ENCODE data around the gene AAMDC. TPM values are rescaled to one million over a fixed set of nuclear protein-coding genes. Genes with fewer than 3 reads are reported as not detected.
"Not testable (repeated sequence)": the region's sequence is repeated elsewhere in the genome, so short reads cannot be mapped to it uniquely, and the experiment has no call there.

Gene AAMDC
- total RNA-seq, 1 donor from 2014 or later, result 28.2 TPM

GRCh38 chr11:77815459-77815858 is 5.5 kb upstream of the AAMDC start:
- H3K27me3 ChIP-seq (ENCODE audit: control insufficient read depth in 3 of 3, insufficient read depth in 3 of 3, low read length in 3 of 3), result no peaks in the 10 kb centered on the region
- H3K4me1 ChIP-seq (ENCODE audit: control insufficient read depth in 3 of 3, insufficient read depth in 3 of 3, low read length in 3 of 3), result peaks cover 10 to 23% (median 16%) of the 10 kb centered on the region in 3 donors
- no peak overlapping the region for H3K27ac ChIP-seq (ENCODE audit: low read depth, low read length)
- H3K36me3 ChIP-seq (ENCODE audit: control insufficient read depth in 3 of 3, insufficient read depth in 3 of 3, low read length in 3 of 3), result peaks cover 0 to 4% (median 4%) of the 10 kb centered on the region in 3 donors
- no peaks in the 10 kb centered on the region for H3K9me3 ChIP-seq (ENCODE audit: control insufficient read depth in 3 of 3, low read length in 3 of 3)
- H3K4me3 ChIP-seq (ENCODE audit: low read length in 3 of 3), result no peak overlapping the region
- H3K9ac ChIP-seq (ENCODE audit: low read depth in 1 of 3, low read length in 3 of 3), result no peak overlapping the region

- Histone ChIP-seq H3K27ac (ENCODE audit: low read depth, low read length) (peak overlapping the region; percentile 93), H3K27me3 (ENCODE audit: control insufficient read depth in 3 of 3, insufficient read depth in 3 of 3, low read length in 3 of 3) (no peaks in the 10 kb centered on the region), H3K4me3 (ENCODE audit: low read length in 3 of 3) (peak overlapping the region; percentile 89 to 98 (median 93)), H3K4me1 (ENCODE audit: control insufficient read depth in 3 of 3, insufficient read depth in 3 of 3, low read length in 3 of 3) (peaks cover 15 to 31% (median 20%) of the 10 kb centered on the region in 3 donors), H3K9ac (ENCODE audit: low read depth in 1 of 3, low read length in 3 of 3) (peak overlapping the region; percentile 88 to 95 (median 90)), H3K9me3 (ENCODE audit: control insufficient read depth in 3 of 3, low read length in 3 of 3) (no peaks in the 10 kb centered on the region), H3K36me3 (ENCODE audit: control insufficient read depth in 3 of 3, insufficient read depth in 3 of 3, low read length in 3 of 3) (no peaks in the 10 kb centered on the region)
Measured at GRCh38 chr11:77819411-77819920, 1.5 kb upstream of the AAMDC start.

GRCh38 chr11:77819921-77820564 is 901 bp upstream of the AAMDC start:
- Histone ChIP-seq H3K4me1 (ENCODE audit: control insufficient read depth in 3 of 3, insufficient read depth in 3 of 3, low read length in 3 of 3) (peaks cover 18 to 31% (median 20%) of the 10 kb centered on the region in 3 donors), H3K27me3 (ENCODE audit: control insufficient read depth in 3 of 3, insufficient read depth in 3 of 3, low read length in 3 of 3) (no peaks in the 10 kb centered on the region), H3K36me3 (ENCODE audit: control insufficient read depth in 3 of 3, insufficient read depth in 3 of 3, low read length in 3 of 3) (no peaks in the 10 kb centered on the region), H3K9me3 (ENCODE audit: control insufficient read depth in 3 of 3, low read length in 3 of 3) (no peaks in the 10 kb centered on the region), H3K27ac (ENCODE audit: low read depth, low read length) (peak overlapping the region; percentile 93), H3K4me3 (ENCODE audit: low read length in 3 of 3) (peak overlapping the region; percentile 89 to 98 (median 93)), H3K9ac (ENCODE audit: low read depth in 1 of 3, low read length in 3 of 3) (peak overlapping the region; percentile 88 to 95 (median 90))

GRCh38 chr11:77821349-77821851 is 456 bp downstream of the AAMDC start:
- Histone ChIP-seq H3K27ac (ENCODE audit: low read depth, low read length) (peak overlapping the region; percentile 93), H3K9me3 (ENCODE audit: control insufficient read depth in 3 of 3, low read length in 3 of 3) (no peaks in the 10 kb centered on the region), H3K4me3 (ENCODE audit: low read length in 3 of 3) (peak overlapping the region; percentile 97 to 99 (median 98)), H3K4me1 (ENCODE audit: control insufficient read depth in 3 of 3, insufficient read depth in 3 of 3, low read length in 3 of 3) (peaks cover 18 to 31% (median 19%) of the 10 kb centered on the region in 3 donors), H3K9ac (ENCODE audit: low read depth in 1 of 3, low read length in 3 of 3) (peak overlapping the region; percentile 98), H3K27me3 (ENCODE audit: control insufficient read depth in 3 of 3, insufficient read depth in 3 of 3, low read length in 3 of 3) (no peaks in the 10 kb centered on the region), H3K36me3 (ENCODE audit: control insufficient read depth in 3 of 3, insufficient read depth in 3 of 3, low read length in 3 of 3) (peaks cover 0 to 1% (median 0%) of the 10 kb centered on the region in 3 donors)

GRCh38 chr11:77822126-77822525 is 1.2 kb downstream of the AAMDC start:
- Histone ChIP-seq H3K9ac (ENCODE audit: low read depth in 1 of 3, low read length in 3 of 3) (peak overlapping the region; percentile 98), H3K4me1 (ENCODE audit: control insufficient read depth in 3 of 3, insufficient read depth in 3 of 3, low read length in 3 of 3) (peaks cover 18 to 29% (median 19%) of the 10 kb centered on the region in 3 donors), H3K4me3 (ENCODE audit: low read length in 3 of 3) (peak overlapping the region; percentile 97 to 99 (median 98))
- not testable (repeated sequence) for H3K27ac ChIP-seq (ENCODE audit: low read depth, low read length); H3K9me3 ChIP-seq (ENCODE audit: control insufficient read depth in 3 of 3, low read length in 3 of 3); H3K27me3 ChIP-seq (ENCODE audit: control insufficient read depth in 3 of 3, insufficient read depth in 3 of 3, low read length in 3 of 3); H3K36me3 ChIP-seq (ENCODE audit: control insufficient read depth in 3 of 3, insufficient read depth in 3 of 3, low read length in 3 of 3)

- H3K27me3 ChIP-seq (ENCODE audit: control insufficient read depth in 3 of 3, insufficient read depth in 3 of 3, low read length in 3 of 3), result no peaks in the 10 kb centered on the region
- H3K27ac ChIP-seq (ENCODE audit: low read depth, low read length), result peak overlapping the region; percentile 85
- H3K4me1 ChIP-seq (ENCODE audit: control insufficient read depth in 3 of 3, insufficient read depth in 3 of 3, low read length in 3 of 3), result peaks cover 10 to 17% (median 14%) of the 10 kb centered on the region in 3 donors
- H3K36me3 ChIP-seq (ENCODE audit: control insufficient read depth in 3 of 3, insufficient read depth in 3 of 3, low read length in 3 of 3), result peaks cover 0 to 2% (median 0%) of the 10 kb centered on the region in 3 donors
- peak overlapping the region; percentile 38 to 60 (median 57) for H3K4me3 ChIP-seq (ENCODE audit: low read length in 3 of 3)
- H3K9me3 ChIP-seq (ENCODE audit: control insufficient read depth in 3 of 3, low read length in 3 of 3), result no peaks in the 10 kb centered on the region
- peak overlapping the region; percentile 12 to 68 (median 48) for H3K9ac ChIP-seq (ENCODE audit: low read depth in 1 of 3, low read length in 3 of 3)
Measured at GRCh38 chr11:77823775-77824174, 2.8 kb downstream of the AAMDC start.

GRCh38 chr11:77828926-77829325 is 8.0 kb downstream of the AAMDC start:
- H3K4me1 ChIP-seq (ENCODE audit: control insufficient read depth in 3 of 3, insufficient read depth in 3 of 3, low read length in 3 of 3), result peaks cover 0 to 4% (median 2%) of the 10 kb centered on the region in 3 donors
- H3K27me3 ChIP-seq (ENCODE audit: control insufficient read depth in 3 of 3, insufficient read depth in 3 of 3, low read length in 3 of 3), result no peaks in the 10 kb centered on the region
- no peak overlapping the region for H3K9ac ChIP-seq (ENCODE audit: low read depth in 1 of 3, low read length in 3 of 3)
- H3K36me3 ChIP-seq (ENCODE audit: control insufficient read depth in 3 of 3, insufficient read depth in 3 of 3, low read length in 3 of 3), result peaks cover 0 to 9% (median 0%) of the 10 kb centered on the region in 3 donors
- no peak overlapping the region for H3K4me3 ChIP-seq (ENCODE audit: low read length in 3 of 3)
- no peak overlapping the region for H3K27ac ChIP-seq (ENCODE audit: low read depth, low read length)
- H3K9me3 ChIP-seq (ENCODE audit: control insufficient read depth in 3 of 3, low read length in 3 of 3), result no peaks in the 10 kb centered on the region

GRCh38 chr11:77833302-77833701 is 12.4 kb downstream of the AAMDC start:
- H3K27ac ChIP-seq (ENCODE audit: low read depth, low read length), result no peak overlapping the region
- H3K36me3 ChIP-seq (ENCODE audit: control insufficient read depth in 3 of 3, insufficient read depth in 3 of 3, low read length in 3 of 3), result peaks cover 0 to 10% (median 0%) of the 10 kb centered on the region in 3 donors
- H3K4me1 ChIP-seq (ENCODE audit: control insufficient read depth in 3 of 3, insufficient read depth in 3 of 3, low read length in 3 of 3), result no peaks in the 10 kb centered on the region

GRCh38 chr11:77842441-77843121 is 21.6 kb downstream of the AAMDC start:
- H3K27ac ChIP-seq (ENCODE audit: low read depth, low read length), result no peak overlapping the region

More at GRCh38 chr11:77833302-77833701, 12.4 kb downstream of the AAMDC start:
- Histone ChIP-seq H3K9me3 (ENCODE audit: control insufficient read depth in 3 of 3, low read length in 3 of 3) (no peaks in the 10 kb centered on the region), H3K27me3 (ENCODE audit: control insufficient read depth in 3 of 3, insufficient read depth in 3 of 3, low read length in 3 of 3) (no peaks in the 10 kb centered on the region), H3K4me3 (ENCODE audit: low read length in 3 of 3) (no peak overlapping the region), H3K9ac (ENCODE audit: low read depth in 1 of 3, low read length in 3 of 3) (no peak overlapping the region)

More at GRCh38 chr11:77842441-77843121, 21.6 kb downstream of the AAMDC start:
- peaks cover 0 to 2% (median 0%) of the 10 kb centered on the region in 3 donors for H3K4me1 ChIP-seq (ENCODE audit: control insufficient read depth in 3 of 3, insufficient read depth in 3 of 3, low read length in 3 of 3)
- no peaks in the 10 kb centered on the region for H3K27me3 ChIP-seq (ENCODE audit: control insufficient read depth in 3 of 3, insufficient read depth in 3 of 3, low read length in 3 of 3)
- H3K4me3 ChIP-seq (ENCODE audit: low read length in 3 of 3), result no peak overlapping the region
- H3K36me3 ChIP-seq (ENCODE audit: control insufficient read depth in 3 of 3, insufficient read depth in 3 of 3, low read length in 3 of 3), result peaks cover 12 to 54% (median 41%) of the 10 kb centered on the region in 3 donors
- H3K9ac ChIP-seq (ENCODE audit: low read depth in 1 of 3, low read length in 3 of 3), result no peak overlapping the region
- H3K9me3 ChIP-seq (ENCODE audit: control insufficient read depth in 3 of 3, low read length in 3 of 3), result no peaks in the 10 kb centered on the region
